ENCODE results near the gene MTOR.
"Not testable (repeated sequence)": the region's sequence is repeated elsewhere in the genome, so short reads cannot be mapped to it uniquely, and the experiment has no call there.

Gene MTOR

DNA sequence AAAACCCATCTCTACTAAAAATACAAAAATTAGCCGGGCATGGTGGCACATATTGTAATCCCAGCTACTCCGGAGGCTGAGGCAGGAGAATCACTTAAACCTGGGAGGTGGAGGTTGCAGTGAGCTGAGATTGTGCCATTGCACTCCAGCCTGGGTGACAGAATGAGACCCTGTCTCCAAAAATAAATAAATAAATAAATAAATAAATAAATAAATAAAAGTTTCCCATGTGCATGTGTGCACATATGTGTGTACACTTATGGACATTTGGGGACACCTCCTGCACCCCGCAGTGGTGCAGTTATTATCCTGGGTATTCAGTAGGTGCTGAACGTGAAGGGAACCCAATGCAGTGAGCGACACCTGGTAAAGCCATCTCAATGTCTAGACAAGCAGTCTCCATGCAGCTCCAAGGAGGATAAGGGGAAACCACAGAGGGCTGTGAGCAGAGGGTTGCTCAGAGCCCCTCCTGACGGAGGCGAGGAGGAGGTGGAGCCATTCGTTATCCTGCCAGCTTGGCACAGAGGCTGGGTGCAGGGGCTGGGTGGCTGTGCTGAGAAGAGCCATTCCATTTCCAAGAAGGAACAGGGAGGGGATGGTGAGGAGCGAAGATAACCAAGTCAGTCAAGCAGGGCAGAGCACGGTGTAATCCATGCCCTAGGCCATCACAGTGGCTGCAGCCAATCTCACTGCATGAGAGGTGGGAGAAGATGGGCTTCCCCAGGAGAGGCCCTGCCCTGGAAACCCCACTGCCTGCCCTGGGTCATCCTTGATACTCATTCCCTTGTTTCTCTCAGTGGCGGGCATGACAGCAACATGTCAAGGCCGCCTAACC, 36.3 kb upstream of the MTOR start:
- peaks cover 0 to 4% of the 10 kb centered on the region in 2 experiments for H3K36me3 ChIP-seq (ENCODE audit: control insufficient read depth in 1 of 2, insufficient read depth in 2 of 2, low read length in 2 of 2)
- no peak for DNase-seq

GRCh38 chr1:11297774-11298173, 35.4 kb upstream of the MTOR start:
- H3K14ac ChIP-seq (ENCODE audit: low read length); H2AFZ ChIP-seq (ENCODE audit: insufficient read depth, low read length, poor library complexity); H3K36me3 ChIP-seq (ENCODE audit: control insufficient read depth in 1 of 2, insufficient read depth in 2 of 2, low read length in 2 of 2); H3K4me3 ChIP-seq (ENCODE audit: low read depth, low read length); H3K27me3 ChIP-seq (ENCODE audit: insufficient read depth, low read length); DNase-seq; H3K4me2 ChIP-seq (ENCODE audit: low read length); H3K79me2 ChIP-seq (ENCODE audit: control insufficient read depth, insufficient read depth, low read length, poor library complexity); H2BK12ac ChIP-seq (ENCODE audit: low read length); H2BK120ac ChIP-seq (ENCODE audit: insufficient read depth, low read length, poor library complexity); H3K9ac ChIP-seq (ENCODE audit: low read length); H3K27ac ChIP-seq (ENCODE audit: low read depth, low read length); H4K91ac ChIP-seq (ENCODE audit: low read depth, low read length); H3K79me1 ChIP-seq (ENCODE audit: low read length); H4K12ac ChIP-seq (ENCODE audit: low read depth, low read length); H2BK5ac ChIP-seq (ENCODE audit: low read depth, low read length, poor library complexity); H3K4me1 ChIP-seq (ENCODE audit: control insufficient read depth in 1 of 2, insufficient read depth in 2 of 2, low read length in 2 of 2); H3K18ac ChIP-seq (ENCODE audit: low read length); H3K9me3 ChIP-seq (ENCODE audit: insufficient read depth, low read depth, low read length); H3K23ac ChIP-seq (ENCODE audit: low read length); H4K8ac ChIP-seq (ENCODE audit: low read depth, low read length); H2AK5ac ChIP-seq (ENCODE audit: low read length); H3K4ac ChIP-seq (ENCODE audit: low read depth, low read length): not testable (repeated sequence)
- WGBS (ENCODE audit: extremely low coverage, insufficient coverage, insufficient read length), result no CpG with 5 or more reads among the region's 5 CpGs

More for the DNA sequence above, 36.3 kb upstream of the MTOR start:
- H3K79me2 ChIP-seq (ENCODE audit: control insufficient read depth, insufficient read depth, low read length, poor library complexity), result no peaks in the 10 kb centered on the region
- H3K9me3 ChIP-seq (ENCODE audit: insufficient read depth, low read depth, low read length), result no peaks in the 10 kb centered on the region
- H2BK12ac ChIP-seq (ENCODE audit: low read length), result no peak overlapping the region
- H3K23ac ChIP-seq (ENCODE audit: low read length), result no peak overlapping the region
- no peak overlapping the region for H3K14ac ChIP-seq (ENCODE audit: low read length)
- no peak overlapping the region for H4K12ac ChIP-seq (ENCODE audit: low read depth, low read length)
- H4K8ac ChIP-seq (ENCODE audit: low read depth, low read length), result no peak overlapping the region
- H3K4ac ChIP-seq (ENCODE audit: low read depth, low read length), result no peak overlapping the region
- no peak overlapping the region for H2BK120ac ChIP-seq (ENCODE audit: insufficient read depth, low read length, poor library complexity)
- no peak overlapping the region for H3K9ac ChIP-seq (ENCODE audit: low read length)
- no peak overlapping the region for H3K27ac ChIP-seq (ENCODE audit: low read depth, low read length)
- no peak overlapping the region for H4K91ac ChIP-seq (ENCODE audit: low read depth, low read length)
- no peak overlapping the region for H2AFZ ChIP-seq (ENCODE audit: insufficient read depth, low read length, poor library complexity)
- no peak overlapping the region for H3K4me3 ChIP-seq (ENCODE audit: low read depth, low read length)
- H2BK5ac ChIP-seq (ENCODE audit: low read depth, low read length, poor library complexity), result no peak overlapping the region
- no CpG with 5 or more reads among the region's 12 CpGs for WGBS (ENCODE audit: extremely low coverage, insufficient coverage, insufficient read length)
- H3K4me2 ChIP-seq (ENCODE audit: low read length), result no peak overlapping the region
- no peaks in the 10 kb centered on the region for H3K79me1 ChIP-seq (ENCODE audit: low read length)
- H3K27me3 ChIP-seq (ENCODE audit: insufficient read depth, low read length), result no peaks in the 10 kb centered on the region
- no peak overlapping the region for H2AK5ac ChIP-seq (ENCODE audit: low read length)
- no peaks in the 10 kb centered on the region for H3K4me1 ChIP-seq (ENCODE audit: control insufficient read depth in 1 of 2, insufficient read depth in 2 of 2, low read length in 2 of 2)
- H3K18ac ChIP-seq (ENCODE audit: low read length), result no peak overlapping the region

DNA sequence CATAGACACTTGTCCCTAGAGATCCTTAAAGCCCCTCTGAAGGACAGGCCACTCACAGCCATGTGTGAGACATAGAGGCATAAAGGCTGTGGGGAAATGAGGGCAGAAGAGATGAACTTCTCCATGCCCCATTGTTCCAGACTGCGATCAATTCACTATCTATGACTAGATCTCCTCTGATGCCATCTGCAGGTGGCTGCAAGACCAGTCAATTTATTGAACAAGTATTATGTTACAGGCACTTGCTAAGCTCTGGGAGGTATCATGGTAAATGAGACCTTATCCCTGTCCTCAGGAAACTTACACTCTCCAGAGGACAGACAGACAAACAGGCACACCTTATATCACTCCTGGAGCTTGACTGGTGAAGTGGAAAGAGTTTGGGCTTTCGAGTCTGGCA, 33.6 kb upstream of the MTOR start:
- WGBS (ENCODE audit: extremely low coverage, insufficient coverage, insufficient read length), result no CpG with 5 or more reads among the region's 2 CpGs
- H3K79me1 ChIP-seq (ENCODE audit: low read length), result no peaks in the 10 kb centered on the region
- H3K27me3 ChIP-seq (ENCODE audit: insufficient read depth, low read length), result no peaks in the 10 kb centered on the region

DNA sequence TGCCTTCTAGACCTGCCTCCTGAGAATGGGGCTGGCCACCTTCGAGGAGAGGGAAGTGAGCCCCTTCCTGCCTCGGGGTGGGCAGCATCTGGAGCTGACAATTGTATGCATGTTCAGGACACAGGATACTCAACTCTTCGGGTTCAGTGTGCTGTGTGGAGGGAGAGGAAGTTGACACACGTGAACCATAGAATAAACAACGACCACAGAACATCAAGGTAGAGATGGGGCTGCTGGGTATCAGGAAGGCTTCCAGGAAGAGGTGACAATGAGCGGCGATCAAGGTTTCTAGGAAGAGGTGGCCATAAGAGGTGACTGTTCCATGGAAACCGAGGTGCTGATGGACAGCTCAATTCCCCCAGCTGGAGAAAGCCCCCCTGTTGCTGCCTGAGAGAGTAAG, 32.6 kb upstream of the MTOR start:
- H2BK12ac ChIP-seq (ENCODE audit: low read length), result no peak overlapping the region
- H3K79me2 ChIP-seq (ENCODE audit: control insufficient read depth, insufficient read depth, low read length, poor library complexity), result no peaks in the 10 kb centered on the region
- no peak overlapping the region for H4K8ac ChIP-seq (ENCODE audit: low read depth, low read length)
- H3K4me1 ChIP-seq (ENCODE audit: control insufficient read depth in 1 of 2, insufficient read depth in 2 of 2, low read length in 2 of 2), result no peaks in the 10 kb centered on the region
- no peak overlapping the region for H4K91ac ChIP-seq (ENCODE audit: low read depth, low read length)
- no peak overlapping the region for H3K27ac ChIP-seq (ENCODE audit: low read depth, low read length)
- H3K27me3 ChIP-seq (ENCODE audit: insufficient read depth, low read length), result no peaks in the 10 kb centered on the region
- DNase-seq, result no peak
- H3K9ac ChIP-seq (ENCODE audit: low read length), result no peak overlapping the region
- no peak overlapping the region for H4K12ac ChIP-seq (ENCODE audit: low read depth, low read length)
- H3K23ac ChIP-seq (ENCODE audit: low read length), result no peak overlapping the region
- H3K36me3 ChIP-seq (ENCODE audit: control insufficient read depth in 1 of 2, insufficient read depth in 2 of 2, low read length in 2 of 2), result peaks cover 0 to 4% of the 10 kb centered on the region in 2 experiments
- H3K79me1 ChIP-seq (ENCODE audit: low read length), result no peaks in the 10 kb centered on the region
- no peak overlapping the region for H2AK5ac ChIP-seq (ENCODE audit: low read length)
- no CpG with 5 or more reads among the region's 8 CpGs for WGBS (ENCODE audit: extremely low coverage, insufficient coverage, insufficient read length)
- no peak overlapping the region for H2BK5ac ChIP-seq (ENCODE audit: low read depth, low read length, poor library complexity)
- H3K14ac ChIP-seq (ENCODE audit: low read length), result no peak overlapping the region
- H3K4ac ChIP-seq (ENCODE audit: low read depth, low read length), result no peak overlapping the region
- H3K4me3 ChIP-seq (ENCODE audit: low read depth, low read length), result no peak overlapping the region
- H3K4me2 ChIP-seq (ENCODE audit: low read length), result no peak overlapping the region
- no peak overlapping the region for H2BK120ac ChIP-seq (ENCODE audit: insufficient read depth, low read length, poor library complexity)
- no peak overlapping the region for H3K18ac ChIP-seq (ENCODE audit: low read length)
- no peaks in the 10 kb centered on the region for H3K9me3 ChIP-seq (ENCODE audit: insufficient read depth, low read depth, low read length)
- H2AFZ ChIP-seq (ENCODE audit: insufficient read depth, low read length, poor library complexity), result no peak overlapping the region

More for the DNA sequence above, 33.6 kb upstream of the MTOR start:
- Histone ChIP-seq H3K4ac (ENCODE audit: low read depth, low read length) (no peak overlapping the region), H4K91ac (ENCODE audit: low read depth, low read length) (no peak overlapping the region), H2AK5ac (ENCODE audit: low read length) (no peak overlapping the region), H3K18ac (ENCODE audit: low read length) (no peak overlapping the region), H3K9me3 (ENCODE audit: insufficient read depth, low read depth, low read length) (no peaks in the 10 kb centered on the region), H3K9ac (ENCODE audit: low read length) (no peak overlapping the region), H2AFZ (ENCODE audit: insufficient read depth, low read length, poor library complexity) (no peak overlapping the region), H3K79me2 (ENCODE audit: control insufficient read depth, insufficient read depth, low read length, poor library complexity) (no peaks in the 10 kb centered on the region), H3K27ac (ENCODE audit: low read depth, low read length) (no peak overlapping the region), H4K8ac (ENCODE audit: low read depth, low read length) (no peak overlapping the region), H3K4me3 (ENCODE audit: low read depth, low read length) (no peak overlapping the region), H3K14ac (ENCODE audit: low read length) (no peak overlapping the region), H2BK120ac (ENCODE audit: insufficient read depth, low read length, poor library complexity) (no peak overlapping the region), H3K4me2 (ENCODE audit: low read length) (no peak overlapping the region), H3K23ac (ENCODE audit: low read length) (no peak overlapping the region), H2BK12ac (ENCODE audit: low read length) (no peak overlapping the region), H3K4me1 (ENCODE audit: control insufficient read depth in 1 of 2, insufficient read depth in 2 of 2, low read length in 2 of 2) (no peaks in the 10 kb centered on the region), H2BK5ac (ENCODE audit: low read depth, low read length, poor library complexity) (no peak overlapping the region), H3K36me3 (ENCODE audit: control insufficient read depth in 1 of 2, insufficient read depth in 2 of 2, low read length in 2 of 2) (peaks cover 0 to 4% of the 10 kb centered on the region in 2 experiments), H4K12ac (ENCODE audit: low read depth, low read length) (no peak overlapping the region)
- no peak for DNase-seq

Data from trophoblast cell (in vitro differentiated cells and primary cell).